ENCODE data around the gene POLR3A. TPM values are rescaled to one million over a fixed set of nuclear protein-coding genes. Genes with fewer than 3 reads are reported as not detected.

The POLR3A gene
- total and polyA plus RNA-seq, 2 donors (not counting 1 experiment from before 2014, with no cell fraction given): 5.4 to 18.4 TPM

GRCh38 chr10:77971804-77972144 is 57.5 kb downstream of the POLR3A start:
- POLR2A ChIA-PET: no interaction called here
- H2AFZ ChIP-seq (ENCODE audit: insufficient read depth, low read depth, low read length, poor library complexity, severe bottlenecking): no peak overlapping the region
- WGBS (ENCODE audit: insufficient coverage): 91% methylated on average over 3 of the region's 3 CpGs
- no peak overlapping the region for H3K27ac ChIP-seq (ENCODE audit: low read length in 2 of 2)
- TF ChIP-seq CTCF (IDR thresholded peaks at IDR 0.05): no peak
- TF ChIP-seq EZH2 (IDR thresholded peaks at IDR 0.05; ENCODE audit: borderline replicate concordance, insufficient read depth, low read depth, low read length, poor library complexity, severe bottlenecking): no peak
- no peaks in the 10 kb centered on the region for H3K9me3 ChIP-seq (ENCODE audit: control extremely low read depth in 1 of 3, control insufficient read depth in 2 of 3, insufficient read depth in 1 of 3, low read length in 2 of 3)
- H3K4me3 ChIP-seq (ENCODE audit: control extremely low read depth in 1 of 5, extremely low read depth in 1 of 5, insufficient read depth in 1 of 5, low read depth in 2 of 5, low read length in 4 of 5): no peak overlapping the region
- ATAC-seq (ENCODE audit: low read depth): no peak
- H3K4me1 ChIP-seq (ENCODE audit: control insufficient read depth in 2 of 2, insufficient read depth in 2 of 2, low read length in 2 of 2): no peaks in the 10 kb centered on the region
- Mint-ChIP-seq H3K9me3 (ENCODE audit: insufficient read depth) (no peaks in the 10 kb centered on the region), H3K4me3 (no peak overlapping the region), H3K27ac (no peak overlapping the region), H3K4me1 (peaks cover 5% of the 10 kb centered on the region), H3K27me3 (no peaks in the 10 kb centered on the region)
- CTCF ChIA-PET: no interaction called here
- no peaks in the 10 kb centered on the region for H3K27me3 ChIP-seq (replicated peaks in 1 of 4; ENCODE audit: control extremely low read depth in 1 of 4, control insufficient read depth in 3 of 4, insufficient read depth in 4 of 4, low read length in 3 of 4)
- peaks cover 0 to 6% of the 10 kb centered on the region in 2 experiments for H3K36me3 ChIP-seq (replicated peaks in 1 of 2; ENCODE audit: control extremely low read depth in 1 of 2, control insufficient read depth in 1 of 2, extremely low read depth in 1 of 2, insufficient read depth in 2 of 2, low read length in 1 of 2)
- no peak overlapping the region for H3K4me2 ChIP-seq (replicated peaks; ENCODE audit: low read depth, low read length, poor library complexity, severe bottlenecking)
- H4K20me1 ChIP-seq (ENCODE audit: control insufficient read depth, insufficient read depth, low read length, poor library complexity, severe bottlenecking): no peaks in the 10 kb centered on the region
- no peak overlapping the region for H3K9ac ChIP-seq (ENCODE audit: low read length)
- no peaks in the 10 kb centered on the region for H3K79me2 ChIP-seq (ENCODE audit: control insufficient read depth, insufficient read depth, low read length)
- DNase-seq: no peak
- intact Hi-C loops (cut with micrococcal nuclease): no loop called here

GRCh38 chr10:77970869-77971803 is 58.2 kb downstream of the POLR3A start:
- Histone ChIP-seq H3K36me3 (replicated peaks in 1 of 2; ENCODE audit: control extremely low read depth in 1 of 2, control insufficient read depth in 1 of 2, extremely low read depth in 1 of 2, insufficient read depth in 2 of 2, low read length in 1 of 2) (no peaks in the 10 kb centered on the region), H4K20me1 (ENCODE audit: control insufficient read depth, insufficient read depth, low read length, poor library complexity, severe bottlenecking) (no peaks in the 10 kb centered on the region), H3K4me2 (replicated peaks; ENCODE audit: low read depth, low read length, poor library complexity, severe bottlenecking) (no peak overlapping the region), H3K27ac (ENCODE audit: low read length in 2 of 2) (no peak overlapping the region), H3K9me3 (ENCODE audit: control extremely low read depth in 1 of 3, control insufficient read depth in 2 of 3, insufficient read depth in 1 of 3, low read length in 2 of 3) (no peaks in the 10 kb centered on the region), H2AFZ (ENCODE audit: insufficient read depth, low read depth, low read length, poor library complexity, severe bottlenecking) (no peak overlapping the region), H3K4me1 (ENCODE audit: control insufficient read depth in 2 of 2, insufficient read depth in 2 of 2, low read length in 2 of 2) (no peaks in the 10 kb centered on the region), H3K79me2 (ENCODE audit: control insufficient read depth, insufficient read depth, low read length) (no peaks in the 10 kb centered on the region), H3K9ac (ENCODE audit: low read length) (no peak overlapping the region), H3K27me3 (replicated peaks in 1 of 4; ENCODE audit: control extremely low read depth in 1 of 4, control insufficient read depth in 3 of 4, insufficient read depth in 4 of 4, low read length in 3 of 4) (no peaks in the 10 kb centered on the region), H3K4me3 (ENCODE audit: control extremely low read depth in 1 of 5, extremely low read depth in 1 of 5, insufficient read depth in 1 of 5, low read depth in 2 of 5, low read length in 4 of 5) (no peak overlapping the region)
- Mint-ChIP-seq H3K9me3 (ENCODE audit: insufficient read depth) (no peaks in the 10 kb centered on the region), H3K27ac (no peak overlapping the region), H3K4me1 (peaks cover 5% of the 10 kb centered on the region), H3K27me3 (no peaks in the 10 kb centered on the region), H3K4me3 (no peak overlapping the region)
- no peak for ATAC-seq (ENCODE audit: low read depth)
- TF ChIP-seq EZH2 (IDR thresholded peaks at IDR 0.05; ENCODE audit: borderline replicate concordance, insufficient read depth, low read depth, low read length, poor library complexity, severe bottlenecking) (no peak), CTCF (IDR thresholded peaks at IDR 0.05) (no peak)
- CTCF ChIA-PET: no interaction called here
- no peak for DNase-seq
- POLR2A ChIA-PET: no interaction called here
- intact Hi-C loops (cut with micrococcal nuclease): no loop called here
- 86% methylated on average over 3 of the region's 7 CpGs for WGBS (ENCODE audit: insufficient coverage)

All from B cell (primary cell).